GM12878 (cell line): ENCODE measurements around the gene TTC32. TPM values are rescaled to one million over a fixed set of nuclear protein-coding genes. Genes with fewer than 3 reads are reported as not detected.

Experiments
- ATAC-seq: fragments of 200-7000 bp; cut with Tn5 transposase; 3 replicates; pipeline ENCODE4 v1.9.1; 2020; ENCODE audit warnings: mild to moderate bottlenecking, moderate library complexity
- BruUV-seq: library from RNA; stranded (reverse); fragments of 400-500 nt; replicated peaks from 2 replicates; lab custom pipeline; 2021; lab: Mats Ljungman, UMichigan
- CTCF ChIA-PET: fragments of 300-600 bp; sonication (Branson Sonifier 250); formaldehyde crosslinking; extraction: SDS; loops from one replicate; lab custom pipeline; 2021; ENCODE audit warnings: inconsistent platforms; lab: Yijun Ruan, JAX
- POLR2A ChIA-PET: fragments of 350-600 bp; formaldehyde crosslinking; extraction: SDS; loops from one replicate; lab custom pipeline; 2021; ENCODE audit warnings: inconsistent platforms; lab: Charles Lee
- RAD21 ChIA-PET: fragments of 300-600 bp; sonication (Branson Sonifier 250); formaldehyde crosslinking; loops from one replicate; lab custom pipeline; 2023; ENCODE audit warnings: antibody characterized with exemption; ENCODE audit not compliant: unreplicated experiment; lab: Charles Lee
- SMC1A ChIA-PET: fragments of 300-600 bp; sonication (Branson Sonifier 250); formaldehyde crosslinking; loops from one replicate; lab custom pipeline; 2023; ENCODE audit not compliant: unreplicated experiment, uncharacterized antibody; lab: Charles Lee
- DNase-seq: peaks from one replicate; pipeline ENCODE4 v3.0.0-alpha.2; 2011; ENCODE audit warnings: low read depth, low spot score
- FAIRE-seq: peaks from 3 replicates; lab custom pipeline; 2011; peaks lifted over from hg19 to GRCh38; lab: Jason Lieb, UNC
- H2AFZ ChIP-seq: 2 replicates; pipeline ENCODE4 v1.6.0; 2011; ENCODE audit warnings: low read depth, low read length, control low read depth; ENCODE audit not compliant: control insufficient read depth
- H3K27ac ChIP-seq: 2 replicates; pipeline ENCODE4 v1.5.1; 2011; ENCODE audit warnings: control low read depth; ENCODE audit not compliant: control insufficient read depth, insufficient read depth
- H3K27me3 ChIP-seq, 2 experiments: replicated peaks in 1 of 2; 2 replicates each; pipeline versions ENCODE4 v1.6.0 to v1.6.1; 2011; ENCODE audit warnings: low read length in 1 of 2; ENCODE audit not compliant: control insufficient read depth in 2 of 2, insufficient read depth in 2 of 2
- H3K36me3 ChIP-seq, 2 experiments: 2 replicates each; pipeline ENCODE4 v1.5.1; 2011; ENCODE audit warnings: low read length in 1 of 2; ENCODE audit not compliant: control insufficient read depth in 2 of 2, insufficient read depth in 2 of 2
- H3K4me1 ChIP-seq: 2 replicates; pipeline ENCODE4 v1.6.1; 2011; ENCODE audit warnings: mild to moderate bottlenecking, low read length, moderate library complexity, mixed read lengths; ENCODE audit not compliant: control insufficient read depth, insufficient read depth
- H3K4me2 ChIP-seq: 2 replicates; pipeline ENCODE4 v1.6.0; 2011; ENCODE audit warnings: control low read depth; ENCODE audit not compliant: control insufficient read depth, insufficient read depth
- H3K4me3 ChIP-seq: fragments of 200-600 bp; sonication (generic); 2 replicates; pipeline ENCODE4 v1.5.1; 2016
- H3K79me2 ChIP-seq: 2 replicates; pipeline ENCODE4 v1.6.0; 2011; ENCODE audit warnings: low read length; ENCODE audit not compliant: control insufficient read depth, insufficient read depth
- H3K9ac ChIP-seq: 2 replicates; pipeline ENCODE4 v1.8.0; 2011; ENCODE audit warnings: low read length, control low read depth, mixed read lengths; ENCODE audit not compliant: control insufficient read depth, insufficient read depth
- H3K9me3 ChIP-seq: replicated peaks from 3 replicates; pipeline ENCODE4 v1.5.1; 2011; ENCODE audit warnings: mild to moderate bottlenecking, low read length; ENCODE audit not compliant: control insufficient read depth, insufficient read depth
- H4K20me1 ChIP-seq: 2 replicates; pipeline ENCODE4 v1.6.0; 2011; ENCODE audit not compliant: control insufficient read depth, insufficient read depth
- BCL11A ChIP-seq: IDR thresholded peaks from 2 replicates; pipeline ENCODE4 v1.6.1; 2011; ENCODE audit warnings: low read depth, low read length
- BCL3 ChIP-seq: IDR thresholded peaks from 2 replicates; pipeline ENCODE4 v1.6.1; 2011; ENCODE audit warnings: borderline replicate concordance, low read depth, mild to moderate bottlenecking, moderate library complexity, low read length; ENCODE audit not compliant: insufficient read depth, poor library complexity, severe bottlenecking
- BRCA1 ChIP-seq: IDR thresholded peaks from 2 replicates; pipeline ENCODE4 v1.6.1; 2011; ENCODE audit warnings: low read depth, low read length, improper control_type of control experiment
- CEBPB ChIP-seq, 2 experiments: fragments of 150-350 bp in 1 of 2; IDR thresholded peaks; 2 replicates each; pipeline ENCODE4 v1.6.1; 2012 to 2014; ENCODE audit warnings: low read depth in 2 of 2, low read length in 2 of 2, borderline replicate concordance in 1 of 2, inconsistent platforms in 1 of 2
- IRF4 ChIP-seq: IDR thresholded peaks from 2 replicates; pipeline ENCODE4 v1.6.1; 2011; ENCODE audit warnings: low read depth, low read length
- KDM1A ChIP-seq: fragments of 200-600 bp; sonication (generic); IDR thresholded peaks from 2 replicates; pipeline ENCODE4 v1.6.1; 2016; ENCODE audit warnings: borderline replicate concordance
- POLR2AphosphoS5 ChIP-seq: IDR thresholded peaks from 2 replicates; pipeline ENCODE4 v1.6.1; 2011; ENCODE audit warnings: mild to moderate bottlenecking, low read length, inconsistent platforms
- SKIL ChIP-seq: fragments of 450-650 bp; IDR thresholded peaks from 2 replicates; pipeline ENCODE4 v1.6.1; 2017; ENCODE audit warnings: mild to moderate bottlenecking, low read depth, inconsistent platforms; ENCODE audit not compliant: poor library complexity, severe bottlenecking
- SUZ12 ChIP-seq: fragments of 200-600 bp; sonication (generic); IDR thresholded peaks from one replicate; pipeline ENCODE4 v1.6.1; 2018; ENCODE audit warnings: antibody characterized with exemption, mild to moderate bottlenecking; ENCODE audit not compliant: unreplicated experiment
- YBX1 ChIP-seq: fragments of 450-650 bp; IDR thresholded peaks from 2 replicates; pipeline ENCODE4 v1.6.1; 2016; ENCODE audit warnings: antibody characterized with exemption
- ZZZ3 ChIP-seq: IDR thresholded peaks from 2 replicates; pipeline ENCODE4 v1.6.1; 2011; ENCODE audit warnings: low read depth; ENCODE audit not compliant: control insufficient read depth, insufficient read length
- WGBS: methylation state at CpG from one replicate; pipeline ENCODE4 v1.1.6; 2016; ENCODE audit warnings: low lambda C conversion rate; ENCODE audit not compliant: insufficient replicate concordance, insufficient coverage; ENCODE audit errors: missing lambda C conversion rate; 5-methylcytosine and 5-hydroxymethylcytosine counted together
- in situ Hi-C: fragments of 300-500 bp; cut with MboI; formaldehyde crosslinking; loops from 9 replicates; pipeline ENCODE4 v1.14.3; 2018; ENCODE audit warnings: mixed read lengths
- intact Hi-C: fragments of 100-400 bp; cut with micrococcal nuclease; formaldehyde crosslinking; loops from one replicate; pipeline ENCODE4 v1.14.2; 2022; ENCODE audit not compliant: unreplicated experiment
- polyA plus RNA-seq, 11 experiments: library from polyadenylated mRNA; depleted of rRNA in 4 of 11; unstranded in 6 of 11; stranded (reverse) in 5 of 11; fragments of >200 nt; fragmentation: Nextera tagmentation in 4 of 11; fragmentation: Illumina TruSeq in 1 of 11; extraction: Ambion mirVana in 4 of 11; extraction: Trizol in 1 of 11; gene quantifications; 1 replicate in 1 of 11; 2 replicates in 10 of 11; pipeline versions ENCODE4 v1.2.1 to v1.2.3, GENCODE V29; 2011 to 2016; ENCODE audit warnings: inconsistent platforms in 2 of 11, missing spikeins in 2 of 11, low read depth in 1 of 11
- total RNA-seq, 4 experiments: library from RNA; depleted of rRNA in 3 of 4; stranded (reverse); fragments of >200 nt in 3 of 4; fragmentation: Illumina TruSeq in 1 of 4; extraction: Trizol in 1 of 4; gene quantifications; 2 replicates each; pipeline versions ENCODE4 v1.2.1 to v1.2.3, GENCODE V29; 2013 to 2021
- TF ChIP-seq, protein P1 (sequence below): fragments of 450-650 bp; IDR thresholded peaks from 2 replicates; pipeline ENCODE4 v1.6.1; 2016; ENCODE audit warnings: mild to moderate bottlenecking
- TF ChIP-seq, protein P2 (sequence below): fragments of 150-350 bp; IDR thresholded peaks from 2 replicates; pipeline ENCODE4 v1.6.1; 2016; ENCODE audit warnings: low read depth, low read length

Gene TTC32
- total and polyA plus RNA-seq, 10 of the 15 experiments (the other 5 are each of a cell fraction or from before 2014, with no cell fraction given): 11.1 to 30.0 (median 19.7) TPM

- TF ChIP-seq ZZZ3: no peak
- no peak for TF ChIP-seq BCL11A
- TF ChIP-seq SKIL: no peak
- TF ChIP-seq BCL3: no peak
- no peak for TF ChIP-seq YBX1
- no peak for TF ChIP-seq KDM1A
- no peak for TF ChIP-seq CEBPB (IDR thresholded peaks at IDR 0.05; ENCODE audit: borderline replicate concordance in 1 of 2, low read depth in 2 of 2, low read length in 2 of 2)
- TF ChIP-seq BRCA1: no peak
- no peak for TF ChIP-seq SUZ12
- TF ChIP-seq, all 136 proteins: peak for 0
Measured at GRCh38 chr2:19890104-19890503, 11.7 kb downstream of the TTC32 start (continued).

DNA sequence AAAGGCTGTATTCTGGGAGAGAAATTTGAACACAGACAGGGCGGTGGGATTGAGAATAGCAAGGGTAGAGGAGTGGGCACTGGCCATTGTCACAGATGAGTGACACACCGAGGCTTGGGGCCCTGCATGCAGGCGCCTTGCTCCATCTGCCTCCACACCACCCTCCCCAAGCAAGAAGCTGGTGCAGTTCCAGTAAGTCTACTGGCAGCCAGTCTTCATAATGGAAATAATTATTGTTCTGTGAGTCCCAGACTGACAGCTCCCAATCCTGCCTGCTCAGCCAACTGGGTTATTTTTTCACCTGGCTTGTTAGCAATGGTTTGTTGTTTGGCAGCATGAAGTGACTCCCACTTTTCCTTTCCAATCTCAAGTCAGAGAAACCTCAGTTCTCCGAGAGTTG lies 13.0 kb downstream of the TTC32 start:
- ChIA-PET POLR2A (interaction anchor here (0.6 kb wide), 1 partner anchor 12 kb away, joined by 4 read pairs; no protein-coding TSS in a partner anchor), RAD21 (interaction anchor here (0.6 kb wide), 1 partner anchor 24 kb away, joined by 4 read pairs; no protein-coding TSS in a partner anchor), CTCF (no interaction called here), SMC1A (interaction anchor here (0.7 to 1.5 kb wide), 2 partner anchors 11 to 44 kb away, joined by 3 to 5 read pairs; no protein-coding TSS in a partner anchor)
- H3K9me3 ChIP-seq: no peaks in the 10 kb centered on the region; the same call in 2 of the 3 replicates
- ATAC-seq (no peak), DNase-seq (no peak), FAIRE-seq (no peak)
- 94% methylated on average over 4 of the region's 4 CpGs for WGBS
- peak overlapping the region; percentile 44; the same call in 1 of the 2 replicates for H3K4me2 ChIP-seq
- H3K4me3 ChIP-seq: no peak overlapping the region
- H3K79me2 ChIP-seq: peaks cover 8% of the 10 kb centered on the region
- H3K4me1 ChIP-seq: peaks cover 32% of the 10 kb centered on the region
- TF ChIP-seq POLR2AphosphoS5 (no peak), IRF4 (no peak)
- TF ChIP-seq, protein P1, sequence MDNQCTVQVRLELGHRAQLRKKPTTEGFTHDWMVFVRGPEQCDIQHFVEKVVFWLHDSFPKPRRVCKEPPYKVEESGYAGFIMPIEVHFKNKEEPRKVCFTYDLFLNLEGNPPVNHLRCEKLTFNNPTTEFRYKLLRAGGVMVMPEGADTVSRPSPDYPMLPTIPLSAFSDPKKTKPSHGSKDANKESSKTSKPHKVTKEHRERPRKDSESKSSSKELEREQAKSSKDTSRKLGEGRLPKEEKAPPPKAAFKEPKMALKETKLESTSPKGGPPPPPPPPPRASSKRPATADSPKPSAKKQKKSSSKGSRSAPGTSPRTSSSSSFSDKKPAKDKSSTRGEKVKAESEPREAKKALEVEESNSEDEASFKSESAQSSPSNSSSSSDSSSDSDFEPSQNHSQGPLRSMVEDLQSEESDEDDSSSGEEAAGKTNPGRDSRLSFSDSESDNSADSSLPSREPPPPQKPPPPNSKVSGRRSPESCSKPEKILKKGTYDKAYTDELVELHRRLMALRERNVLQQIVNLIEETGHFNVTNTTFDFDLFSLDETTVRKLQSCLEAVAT: no peak
- TF ChIP-seq, protein P2, sequence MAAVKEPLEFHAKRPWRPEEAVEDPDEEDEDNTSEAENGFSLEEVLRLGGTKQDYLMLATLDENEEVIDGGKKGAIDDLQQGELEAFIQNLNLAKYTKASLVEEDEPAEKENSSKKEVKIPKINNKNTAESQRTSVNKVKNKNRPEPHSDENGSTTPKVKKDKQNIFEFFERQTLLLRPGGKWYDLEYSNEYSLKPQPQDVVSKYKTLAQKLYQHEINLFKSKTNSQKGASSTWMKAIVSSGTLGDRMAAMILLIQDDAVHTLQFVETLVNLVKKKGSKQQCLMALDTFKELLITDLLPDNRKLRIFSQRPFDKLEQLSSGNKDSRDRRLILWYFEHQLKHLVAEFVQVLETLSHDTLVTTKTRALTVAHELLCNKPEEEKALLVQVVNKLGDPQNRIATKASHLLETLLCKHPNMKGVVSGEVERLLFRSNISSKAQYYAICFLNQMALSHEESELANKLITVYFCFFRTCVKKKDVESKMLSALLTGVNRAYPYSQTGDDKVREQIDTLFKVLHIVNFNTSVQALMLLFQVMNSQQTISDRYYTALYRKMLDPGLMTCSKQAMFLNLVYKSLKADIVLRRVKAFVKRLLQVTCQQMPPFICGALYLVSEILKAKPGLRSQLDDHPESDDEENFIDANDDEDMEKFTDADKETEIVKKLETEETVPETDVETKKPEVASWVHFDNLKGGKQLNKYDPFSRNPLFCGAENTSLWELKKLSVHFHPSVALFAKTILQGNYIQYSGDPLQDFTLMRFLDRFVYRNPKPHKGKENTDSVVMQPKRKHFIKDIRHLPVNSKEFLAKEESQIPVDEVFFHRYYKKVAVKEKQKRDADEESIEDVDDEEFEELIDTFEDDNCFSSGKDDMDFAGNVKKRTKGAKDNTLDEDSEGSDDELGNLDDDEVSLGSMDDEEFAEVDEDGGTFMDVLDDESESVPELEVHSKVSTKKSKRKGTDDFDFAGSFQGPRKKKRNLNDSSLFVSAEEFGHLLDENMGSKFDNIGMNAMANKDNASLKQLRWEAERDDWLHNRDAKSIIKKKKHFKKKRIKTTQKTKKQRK: no peak
- in situ Hi-C loops (no loop called here), intact Hi-C loops (no loop called here)
- no peak overlapping the region for H3K9ac ChIP-seq
- H3K36me3 ChIP-seq: no peaks in the 10 kb centered on the region
- H4K20me1 ChIP-seq: no peaks in the 10 kb centered on the region
- H3K27me3 ChIP-seq: no peaks in the 10 kb centered on the region
- BruUV-seq: no TSS peak
- H2AFZ ChIP-seq: no peak overlapping the region; the same call in 1 of the 2 replicates
- no peak overlapping the region for H3K27ac ChIP-seq
